Muscle of arm (tissue), 12 donors: ENCODE data around the gene SFN. TPM values are rescaled to one million over a fixed set of nuclear protein-coding genes. Genes with fewer than 3 reads are reported as not detected.

ENCODE experiments used
- DNase-seq: peaks from one replicate; pipeline ENCODE4 v3.0.0-alpha.2; 2013
- polyA plus RNA-seq, 12 donors: library from polyadenylated mRNA; unstranded; fragments of 120-200 nt; gene quantifications; one replicate each; pipeline ENCODE4 v1.2.1, GENCODE V29; 2013; ENCODE audit not compliant: insufficient read length in 12 of 12

SFN gene
- polyA plus RNA-seq, 12 donors = 0.15 to 110 (median 0.56) TPM; not detected in 4

DNA sequence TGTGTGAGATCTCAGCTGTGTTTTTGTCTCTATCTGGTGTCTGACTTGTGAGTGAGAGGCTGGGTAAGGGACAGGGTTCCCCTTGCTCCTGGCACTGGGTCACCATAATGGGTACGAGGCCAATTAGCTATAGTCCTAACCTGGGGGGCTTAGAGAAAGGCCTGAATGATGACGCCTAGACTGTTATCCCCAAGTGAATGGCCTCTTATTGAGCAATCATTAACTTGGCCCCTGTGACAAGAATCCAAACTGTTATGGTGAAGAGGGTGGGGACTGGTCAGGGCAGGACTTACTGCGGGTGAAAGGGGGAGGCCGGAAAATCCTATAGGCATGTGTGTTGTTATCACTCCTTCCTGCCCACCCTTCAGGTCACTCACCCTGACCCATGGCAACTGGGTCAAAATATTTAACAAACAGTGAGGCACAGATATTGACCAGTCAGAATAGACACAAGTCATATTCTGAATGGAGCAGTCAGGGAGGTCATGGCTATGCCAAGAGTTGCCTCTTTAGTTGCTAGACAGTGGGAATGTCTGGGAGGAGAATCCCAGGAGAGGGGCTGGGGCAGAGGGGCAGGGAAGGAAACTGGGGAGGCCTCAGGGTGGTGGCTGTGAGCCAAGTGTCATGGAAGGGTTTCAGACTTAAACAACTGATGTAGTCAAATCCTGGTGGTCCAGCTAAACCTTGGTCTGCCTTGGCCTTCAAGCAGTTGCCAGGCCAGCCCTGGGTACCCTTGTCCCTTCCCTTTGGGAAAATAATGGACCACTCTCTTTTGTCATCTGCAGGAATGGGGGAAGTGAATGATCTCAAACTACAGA is 47.6 kb downstream of the SFN start:
- DNase-seq = no peak

DNA sequence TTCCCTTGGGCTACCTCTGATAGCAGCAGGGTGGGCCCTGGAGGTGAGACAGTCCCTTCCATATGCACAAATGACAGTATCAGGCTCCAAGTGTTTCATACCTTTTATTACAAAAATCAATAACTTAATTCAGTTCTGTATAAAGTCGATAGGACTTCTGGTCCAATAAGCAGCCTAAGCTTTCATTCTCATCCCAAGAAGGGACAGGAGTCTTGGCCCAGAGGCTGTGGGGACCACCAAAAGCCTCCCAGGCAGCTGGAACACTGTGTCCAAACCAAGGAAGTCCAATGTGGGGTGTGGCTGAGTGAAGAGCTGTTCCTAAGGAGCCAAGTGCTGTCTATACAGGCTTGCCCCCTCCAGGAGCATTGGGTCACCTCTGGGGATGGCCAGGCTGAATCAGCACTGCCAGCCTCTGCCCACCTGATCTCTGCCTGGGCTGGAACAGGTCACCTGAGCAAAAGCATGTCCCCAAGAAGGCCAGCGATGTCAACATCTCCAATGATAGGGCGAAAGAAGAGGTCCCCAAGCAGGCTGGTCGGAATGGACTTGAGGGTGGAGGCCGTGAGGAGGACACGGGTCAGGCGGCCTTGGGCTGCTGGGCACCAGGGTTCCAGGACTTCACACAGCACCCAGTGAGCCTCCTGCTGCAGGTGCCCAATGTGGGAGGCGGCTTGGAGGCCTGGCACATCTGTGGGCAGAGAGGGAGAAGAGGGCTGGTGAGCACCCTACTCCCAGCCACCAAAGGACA is 48.6 kb downstream of the SFN start:
- no peak for DNase-seq

DNA sequence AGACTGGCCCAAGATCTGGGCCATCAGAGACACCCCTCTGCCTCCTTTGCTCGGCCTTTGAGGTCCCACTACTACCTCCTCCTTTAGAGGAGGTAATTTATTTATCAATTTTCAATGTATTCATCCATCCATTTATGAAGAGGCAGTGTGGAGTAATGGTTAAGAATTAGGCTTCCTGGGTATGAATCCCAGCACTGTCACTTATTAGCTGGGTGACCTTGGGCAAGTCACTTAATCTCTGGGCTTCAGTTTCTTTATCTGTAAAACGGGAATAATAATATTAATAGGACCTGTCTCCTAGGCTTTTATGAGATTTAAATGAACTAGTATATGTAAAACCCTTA is 49.2 kb downstream of the SFN start:
- DNase-seq = no peak

DNA sequence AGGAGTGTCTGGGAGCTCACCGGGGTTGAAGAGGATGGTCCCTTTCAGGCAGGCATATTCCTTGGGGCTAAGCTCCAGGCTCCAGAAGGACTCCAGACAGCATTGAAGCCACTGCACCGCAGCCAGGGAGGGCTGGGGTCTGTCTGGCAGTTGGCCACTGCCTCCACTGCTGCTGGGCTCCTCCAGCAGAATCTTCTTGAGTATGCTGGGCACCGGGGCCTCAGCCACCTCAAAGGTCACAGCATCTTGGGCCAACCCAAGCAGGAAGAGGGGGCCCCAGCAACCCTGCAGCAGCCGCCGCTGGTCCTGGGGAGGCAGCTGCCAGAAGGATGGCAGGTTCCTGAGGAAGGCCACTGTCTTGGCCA is 50.4 kb downstream of the SFN start:
- DNase-seq = no peak

Other genes with a start within 250 kb of the SFN start
- gene ARID1A, start 167.1 kb upstream of the SFN start, polyA plus RNA-seq = 100 to 1,000 TPM in 1 of 12 donors, 10 to 100 TPM in 10, not detected in 1; 38.3 to 154 (median 45.2) TPM
- gene PIGV, start 75.2 kb upstream of the SFN start, polyA plus RNA-seq = 10 to 100 TPM in 2 of 12 donors, 1 to 10 TPM in 9, not detected in 1; 6.5 to 27.1 (median 7.9) TPM
- 10 to 100 TPM in 11 of 12 donors, not detected in 1; 14.5 to 32.9 (median 18.0) TPM for gene ZDHHC18, start 36.5 kb upstream of the SFN start, polyA plus RNA-seq
- gene GPN2, start 27.1 kb downstream of the SFN start, polyA plus RNA-seq = 10 to 100 TPM in 10 of 12 donors, 1 to 10 TPM in 1, not detected in 1; 6.9 to 29.4 (median 19.3) TPM
- gene GPATCH3, start 37.3 kb downstream of the SFN start, polyA plus RNA-seq = 10 to 100 TPM in 6 of 12 donors, 1 to 10 TPM in 5, not detected in 1; 7.4 to 12.3 (median 10.1) TPM
- not detected for gene NR0B2, start 50.8 kb downstream of the SFN start, polyA plus RNA-seq
- gene NUDC, start 58.6 kb downstream of the SFN start, polyA plus RNA-seq = 10 to 100 TPM in 11 of 12 donors, not detected in 1; 42.2 to 61.8 (median 53.1) TPM
- 1 to 10 TPM in 2 of 12 donors, under 1 TPM in 3, not detected in 7; 0.09 to 5.0 (median 0.70) TPM for gene KDF1, start 97.3 kb downstream of the SFN start, polyA plus RNA-seq
- 1 to 10 TPM in 8 of 12 donors, under 1 TPM in 2, not detected in 2; 0.62 to 5.3 (median 1.6) TPM for gene TRNP1, start 130.5 kb downstream of the SFN start, polyA plus RNA-seq
- gene TENT5B, start 149.7 kb downstream of the SFN start, polyA plus RNA-seq = 1 to 10 TPM in 2 of 12 donors, under 1 TPM in 8, not detected in 2; 0.19 to 2.5 (median 0.40) TPM